CD4-positive, alpha-beta T cell treated with Interleukin-4 for 4 hours (primary cell): ENCODE measurements around the gene CD58.

Experiments
- DNase-seq: peaks from one replicate; pipeline ENCODE4 v3.0.0-alpha.2; 2020

The CD58 gene

GRCh38 chr1:116491700-116492357 lies 79.0 kb downstream of the CD58 start:
- DNase-seq = no peak

GRCh38 chr1:116490588-116490987 lies 80.2 kb downstream of the CD58 start:
- DNase-seq = no peak

GRCh38 chr1:116489231-116489697 lies 81.6 kb downstream of the CD58 start:
- no peak for DNase-seq

GRCh38 chr1:116488071-116488470 lies 82.8 kb downstream of the CD58 start:
- DNase-seq = no peak

- DNase-seq = no peak
Measured at GRCh38 chr1:116487583-116487982, 83.2 kb downstream of the CD58 start.

GRCh38 chr1:116487031-116487430 lies 83.8 kb downstream of the CD58 start:
- DNase-seq = no peak

GRCh38 chr1:116486424-116486823 lies 84.4 kb downstream of the CD58 start:
- DNase-seq = no peak

GRCh38 chr1:116485976-116486375 lies 84.8 kb downstream of the CD58 start:
- no peak for DNase-seq

- DNase-seq = peak; percentile 78
Measured at GRCh38 chr1:116485071-116485735, 85.6 kb downstream of the CD58 start.

GRCh38 chr1:116483481-116484309 lies 87.1 kb downstream of the CD58 start:
- DNase-seq = no peak

GRCh38 chr1:116482490-116482889 lies 88.3 kb downstream of the CD58 start:
- DNase-seq = no peak

GRCh38 chr1:116481934-116482333 lies 88.9 kb downstream of the CD58 start:
- DNase-seq = no peak

GRCh38 chr1:116478621-116479020 lies 92.2 kb downstream of the CD58 start:
- no peak for DNase-seq

- DNase-seq = no peak
Measured at GRCh38 chr1:116477429-116477828, 93.4 kb downstream of the CD58 start.

GRCh38 chr1:116476321-116476720 lies 94.5 kb downstream of the CD58 start:
- DNase-seq = no peak

- DNase-seq = no peak
Measured at GRCh38 chr1:116475850-116476218, 95.0 kb downstream of the CD58 start.

GRCh38 chr1:116474921-116475849 lies 95.6 kb downstream of the CD58 start:
- DNase-seq = no peak

GRCh38 chr1:116472431-116472961 lies 98.3 kb downstream of the CD58 start:
- DNase-seq = no peak

- DNase-seq = no peak
Measured at GRCh38 chr1:116471241-116471640, 99.6 kb downstream of the CD58 start.

GRCh38 chr1:116470671-116471070 lies 100.2 kb downstream of the CD58 start:
- DNase-seq = no peak

GRCh38 chr1:116466810-116467557 lies 103.8 kb downstream of the CD58 start:
- DNase-seq = no peak
